GM19395 (cell line): ENCODE data around the gene AP1B1.

Experiments
- ATAC-seq: cut with Tn5 transposase; IDR thresholded peaks from one replicate; pipeline ENCODE4 v1.9.1; 2021; ENCODE audit warnings: mild to moderate bottlenecking, moderate library complexity; ENCODE audit not compliant: unreplicated experiment

The AP1B1 gene

DNA sequence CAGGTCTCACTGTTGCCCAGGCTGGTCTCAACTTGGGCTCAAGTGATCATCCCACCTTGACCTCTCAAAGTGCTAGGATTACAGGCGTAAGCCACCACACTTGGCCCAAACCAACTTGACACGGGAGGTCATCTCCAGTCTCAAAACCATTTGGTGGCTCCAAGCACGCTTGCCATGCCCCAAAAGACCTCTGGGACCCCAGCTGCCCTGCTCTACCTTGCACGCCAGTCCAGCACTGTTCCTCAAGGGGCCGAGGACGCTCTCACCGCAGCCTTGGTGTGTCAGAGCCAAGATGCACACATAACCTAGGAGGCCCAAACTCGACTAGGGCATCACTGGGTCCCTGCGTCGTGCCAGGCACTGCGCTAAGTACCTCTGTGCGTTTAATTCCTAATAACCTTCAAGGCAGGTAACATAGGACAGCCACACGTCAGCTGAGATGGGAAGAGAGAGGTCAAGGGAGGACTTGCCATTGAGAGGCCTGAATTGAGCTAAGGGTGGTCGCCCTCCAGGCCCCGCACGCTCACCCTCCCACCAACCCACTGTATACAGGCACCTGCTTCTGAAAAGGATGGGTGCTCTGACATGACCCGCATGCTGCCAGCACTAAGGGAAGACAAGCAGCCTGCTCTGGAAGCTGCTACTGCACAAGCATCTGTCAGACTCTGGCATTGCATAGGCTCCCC is 86.5 kb downstream of the AP1B1 start:
- ATAC-seq: no peak

DNA sequence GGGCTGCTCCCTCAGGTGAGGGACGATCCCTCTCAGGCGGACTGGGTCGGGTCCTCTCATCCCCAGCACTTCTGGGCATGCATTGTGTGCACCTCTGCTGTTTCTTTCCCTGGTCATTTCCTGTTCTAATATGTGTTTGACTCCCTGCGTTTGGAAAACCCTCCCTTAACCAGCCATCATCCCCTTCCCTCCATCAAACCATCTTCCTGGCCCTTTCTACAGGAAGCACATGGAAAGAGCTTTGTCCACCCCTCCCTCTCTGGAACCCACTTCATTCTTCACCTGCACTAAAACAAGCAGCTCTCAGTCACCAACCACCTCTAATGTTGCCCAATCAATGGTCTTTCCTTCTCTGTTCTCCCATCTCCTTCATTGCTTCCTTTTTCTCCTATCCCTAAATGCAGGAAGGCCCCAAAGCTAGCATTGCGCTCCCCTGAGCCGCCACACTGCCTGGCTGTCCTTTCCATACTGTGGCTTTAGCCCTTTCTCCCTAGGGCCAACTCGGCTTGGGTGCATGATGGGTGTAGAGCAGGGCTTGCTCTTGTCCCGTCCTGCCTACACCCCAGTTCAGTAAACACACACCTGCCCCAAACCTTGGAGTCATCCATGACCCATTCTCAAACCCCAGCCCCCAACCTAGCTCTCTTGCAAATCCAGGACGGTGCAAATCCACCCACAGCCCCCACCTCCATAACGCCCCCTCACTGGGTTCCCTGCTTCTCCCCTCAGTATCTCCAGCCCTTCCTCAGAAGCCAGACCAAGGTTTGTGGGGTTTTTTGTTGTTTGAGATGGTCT is 87.4 kb downstream of the AP1B1 start:
- ATAC-seq: no peak

DNA sequence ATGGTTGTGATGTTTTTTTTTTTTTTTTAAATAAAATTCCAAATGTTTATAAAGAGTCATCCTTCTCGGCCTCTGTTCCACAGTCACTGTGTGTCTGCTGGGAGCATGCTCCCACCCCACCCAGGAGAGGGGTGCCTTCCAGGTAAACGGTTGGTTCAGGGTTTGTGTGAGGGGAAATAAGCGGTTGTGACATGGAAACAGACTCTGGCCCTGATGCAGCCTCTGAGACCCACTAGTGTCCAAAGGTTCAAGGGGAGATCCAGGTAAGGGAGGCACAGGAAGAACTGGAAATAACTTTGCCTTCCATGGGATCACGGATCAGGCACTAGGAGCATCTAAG is 87.9 kb downstream of the AP1B1 start:
- no peak for ATAC-seq

DNA sequence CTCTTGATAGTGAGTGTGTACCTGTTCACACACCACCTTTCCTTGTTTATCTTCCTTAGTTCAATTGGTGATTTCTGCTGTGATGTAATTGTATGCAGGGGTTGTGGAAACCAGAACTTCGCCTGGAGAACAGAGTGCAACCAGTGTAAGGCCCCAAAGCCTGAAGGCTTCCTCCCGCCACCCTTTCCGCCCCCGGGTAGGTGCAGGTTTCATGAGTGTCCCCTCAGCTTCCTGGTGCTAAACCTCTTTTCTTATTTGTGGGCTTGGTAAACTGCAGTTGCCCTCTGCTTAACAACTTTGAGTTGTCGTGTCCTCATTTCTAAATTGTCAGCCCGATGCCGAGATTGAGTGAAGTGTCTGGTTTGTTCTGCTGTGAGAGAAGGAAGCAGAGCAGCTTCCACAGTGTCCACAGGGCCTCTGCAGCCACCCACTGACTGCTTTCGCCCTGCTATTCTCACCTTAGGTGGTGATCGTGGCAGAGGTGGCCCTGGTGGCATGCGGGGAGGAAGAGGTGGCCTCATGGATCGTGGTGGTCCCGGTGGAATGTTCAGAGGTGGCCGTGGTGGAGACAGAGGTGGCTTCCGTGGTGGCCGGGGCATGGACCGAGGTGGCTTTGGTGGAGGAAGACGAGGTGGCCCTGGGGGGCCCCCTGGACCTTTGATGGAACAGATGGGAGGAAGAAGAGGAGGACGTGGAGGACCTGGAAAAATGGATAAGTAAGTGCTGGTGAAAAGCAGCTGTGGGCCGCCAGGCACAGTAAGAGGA is 89.1 kb downstream of the AP1B1 start:
- no peak for ATAC-seq

DNA sequence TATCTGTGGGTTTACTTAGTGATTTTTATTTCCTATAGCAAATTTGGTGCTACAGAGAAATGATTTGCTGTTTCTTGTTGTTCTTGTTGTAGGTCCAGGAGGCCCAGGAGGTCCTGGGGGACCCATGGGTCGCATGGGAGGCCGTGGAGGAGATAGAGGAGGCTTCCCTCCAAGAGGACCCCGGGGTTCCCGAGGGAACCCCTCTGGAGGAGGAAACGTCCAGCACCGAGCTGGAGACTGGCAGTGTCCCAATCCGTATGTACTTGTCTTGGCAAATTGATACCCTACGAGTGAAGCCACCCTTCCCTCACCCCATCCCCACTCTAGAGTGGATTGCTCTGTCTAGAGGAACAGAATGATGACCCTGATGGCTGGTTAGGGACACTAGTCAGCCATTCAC is 89.7 kb downstream of the AP1B1 start:
- no peak for ATAC-seq

DNA sequence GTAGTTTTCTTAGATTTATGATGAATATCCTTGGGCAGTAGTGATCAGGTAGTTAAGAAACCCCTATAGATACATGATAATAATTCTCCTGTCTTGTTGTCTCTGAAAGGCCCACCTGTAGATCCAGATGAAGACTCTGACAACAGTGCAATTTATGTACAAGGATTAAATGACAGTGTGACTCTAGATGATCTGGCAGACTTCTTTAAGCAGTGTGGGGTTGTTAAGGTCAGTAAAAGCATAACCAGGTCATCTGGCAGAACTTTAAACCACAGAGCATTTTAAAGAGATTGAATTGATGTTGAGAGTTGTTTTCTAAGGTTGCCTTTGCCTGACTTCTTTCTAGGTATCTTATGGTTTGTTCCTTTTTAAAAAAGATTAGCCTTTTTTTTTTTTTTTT is 96.0 kb downstream of the AP1B1 start:
- ATAC-seq: no peak

DNA sequence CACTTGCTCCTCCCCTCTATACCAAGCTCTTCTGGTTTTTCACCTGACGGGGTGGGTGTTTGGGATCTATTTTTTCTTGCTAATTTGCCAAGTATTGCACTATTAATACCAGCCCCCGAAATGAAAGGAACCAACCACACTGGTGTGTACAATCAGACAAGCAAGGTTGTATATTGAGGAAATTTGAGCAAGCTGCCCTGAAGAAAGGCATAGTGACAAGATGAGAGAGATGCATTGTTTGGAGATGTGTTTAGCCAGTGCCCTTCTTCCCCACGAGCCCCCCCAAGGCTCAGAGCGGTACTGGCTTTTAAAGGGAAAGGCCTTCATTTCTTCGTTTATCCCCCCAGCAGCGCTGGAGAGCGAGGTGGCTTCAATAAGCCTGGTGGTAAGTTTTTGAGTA is 97.2 kb downstream of the AP1B1 start:
- ATAC-seq: no peak

DNA sequence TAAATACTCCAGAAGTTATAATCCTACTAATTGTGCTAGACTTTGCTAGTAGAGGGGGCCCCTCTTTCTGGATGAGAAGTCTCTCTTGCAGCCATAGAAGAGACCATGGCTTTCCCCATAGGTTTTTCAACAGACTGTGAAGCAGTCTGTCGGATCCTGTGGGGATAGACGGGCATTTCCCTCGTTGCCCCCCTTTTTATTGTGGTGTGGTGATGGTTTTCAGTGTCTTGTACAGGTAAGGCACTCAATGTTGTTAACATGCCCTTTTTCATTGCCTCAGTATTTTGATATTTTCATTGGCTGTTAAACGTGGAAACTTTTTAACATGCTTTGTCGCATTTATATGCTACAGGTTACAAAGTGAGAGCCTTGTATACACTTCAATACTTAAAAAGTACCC is 98.3 kb downstream of the AP1B1 start:
- no peak for ATAC-seq

DNA sequence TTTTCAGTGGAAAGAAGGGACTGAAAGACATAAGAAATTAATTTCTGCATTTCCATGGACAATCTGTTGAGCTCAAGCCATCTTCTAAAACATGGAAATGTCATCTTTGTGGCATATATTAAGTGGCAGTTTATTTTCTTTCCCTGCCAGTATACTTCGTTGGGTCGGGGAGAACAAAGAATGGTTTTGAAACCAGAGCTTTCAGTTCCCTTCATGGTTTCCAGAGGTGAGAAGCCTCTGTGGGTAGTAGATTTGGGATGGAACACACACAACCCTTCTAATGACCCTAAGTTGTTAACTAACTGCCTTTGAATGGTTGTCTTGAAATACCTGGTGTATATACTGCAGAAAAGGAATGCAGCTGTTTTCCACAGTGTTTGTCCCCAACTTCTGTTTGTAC is 99.5 kb downstream of the AP1B1 start:
- no peak for ATAC-seq

DNA sequence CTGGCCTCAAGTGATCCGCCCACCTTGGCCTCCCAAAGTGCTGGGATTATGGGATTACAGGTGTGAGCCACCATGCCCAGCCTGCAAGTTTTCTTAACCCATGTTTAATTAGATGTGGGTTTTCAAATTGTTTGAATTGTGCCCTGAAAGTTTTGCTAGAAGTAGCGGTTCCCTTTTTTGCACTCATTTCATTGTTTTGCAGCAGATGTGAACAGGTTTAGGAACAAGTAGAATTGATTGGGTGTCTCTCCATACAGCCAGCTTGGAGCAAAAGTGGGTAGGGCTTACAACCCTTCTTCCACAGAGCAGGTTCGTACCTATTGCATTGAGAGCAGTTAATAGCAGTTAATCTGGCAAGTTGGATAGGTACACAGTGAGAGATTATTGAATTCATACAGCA is 104.2 kb downstream of the AP1B1 start:
- no peak for ATAC-seq

DNA sequence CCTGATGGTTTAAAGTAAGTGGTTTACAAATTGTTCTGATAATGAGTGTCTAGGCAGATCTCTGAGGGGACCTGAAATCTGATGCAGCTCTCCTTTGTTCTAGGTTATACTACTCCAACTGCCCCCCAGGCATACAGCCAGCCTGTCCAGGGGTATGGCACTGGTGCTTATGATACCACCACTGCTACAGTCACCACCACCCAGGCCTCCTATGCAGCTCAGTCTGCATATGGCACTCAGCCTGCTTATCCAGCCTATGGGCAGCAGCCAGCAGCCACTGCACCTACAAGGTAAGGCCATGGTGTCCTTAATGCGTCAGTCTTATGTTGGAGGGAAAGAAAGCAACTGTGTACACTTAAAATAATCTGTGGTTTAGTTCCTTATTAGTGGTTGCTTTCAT is 110.4 kb downstream of the AP1B1 start:
- ATAC-seq: no peak
